WTC11 (cell line): ENCODE results near the gene TAS2R41. TPM values are rescaled to one million over a fixed set of nuclear protein-coding genes. Genes with fewer than 3 reads are reported as not detected.

Experiments
- ATAC-seq: fragments of 200-7000 bp; cut with Tn5 transposase; 2 replicates; pipeline ENCODE4 v1.10.0; 2021; ENCODE audit warnings: mild to moderate bottlenecking, moderate library complexity
- CTCF ChIA-PET: fragments of 300-600 bp; sonication (Branson Sonifier 250); formaldehyde crosslinking; loops from one replicate; lab custom pipeline; 2021; ENCODE audit warnings: antibody characterized with exemption; lab: Charles Lee
- POLR2A ChIA-PET: fragments of 350-600 bp; sonication (Branson Sonifier 250); formaldehyde crosslinking; loops from one replicate; lab custom pipeline; 2021; ENCODE audit warnings: antibody characterized with exemption; lab: Charles Lee
- DNase-seq: peaks from one replicate; pipeline ENCODE4 v3.0.0; 2021; ENCODE audit warnings: low spot score
- H3K27ac Mint-ChIP-seq: 2 replicates; pipeline ENCODE4 v1.8.0; 2021; ENCODE audit warnings: mixed read lengths
- H3K27me3 Mint-ChIP-seq: 2 replicates; pipeline ENCODE4 v1.8.0; 2021; ENCODE audit warnings: low read depth, mild to moderate bottlenecking, moderate library complexity, mixed read lengths
- H3K36me3 Mint-ChIP-seq: 2 replicates; pipeline ENCODE4 v1.8.0; 2021; ENCODE audit warnings: mixed read lengths
- H3K4me1 Mint-ChIP-seq: 2 replicates; pipeline ENCODE4 v1.8.0; 2022; ENCODE audit warnings: mixed read lengths
- H3K4me3 Mint-ChIP-seq: 2 replicates; pipeline ENCODE4 v1.8.0; 2021; ENCODE audit warnings: mild to moderate bottlenecking, moderate library complexity, mixed read lengths
- H3K9me3 Mint-ChIP-seq: 2 replicates; pipeline ENCODE4 v1.8.0; 2021; ENCODE audit warnings: mixed read lengths
- ATF2 ChIP-seq: sonication (generic); formaldehyde crosslinking; IDR thresholded peaks from 2 replicates; pipeline ENCODE4 v1.8.1; 2022; ENCODE audit warnings: low read depth, missing genetic modification reagents, borderline replicate concordance
- CREB1 ChIP-seq: sonication (generic); formaldehyde crosslinking; IDR thresholded peaks from 2 replicates; pipeline ENCODE4 v1.8.0; 2023; ENCODE audit warnings: mild to moderate bottlenecking, missing genetic modification reagents
- CREM ChIP-seq: sonication (generic); formaldehyde crosslinking; IDR thresholded peaks from 2 replicates; pipeline ENCODE4 v1.8.1; 2022; ENCODE audit warnings: mild to moderate bottlenecking, missing genetic modification reagents, moderate library complexity
- E2F4 ChIP-seq: sonication (generic); formaldehyde crosslinking; IDR thresholded peaks from 2 replicates; pipeline ENCODE4 v1.8.1; 2022; ENCODE audit warnings: low read depth, mild to moderate bottlenecking, moderate library complexity, missing genetic modification reagents, borderline replicate concordance
- E2F5 ChIP-seq: sonication (generic); formaldehyde crosslinking; IDR thresholded peaks from 2 replicates; pipeline ENCODE4 v1.8.1; 2022; ENCODE audit warnings: mild to moderate bottlenecking, moderate library complexity, missing genetic modification reagents
- SOX15 ChIP-seq: fragments of 250-450 bp; sonication (Bioruptor Pico); IDR thresholded peaks from 2 replicates; pipeline ENCODE4 v1.9.0; 2021; ENCODE audit warnings: mild to moderate bottlenecking
- TCF7 ChIP-seq: sonication (generic); formaldehyde crosslinking; IDR thresholded peaks from 2 replicates; pipeline ENCODE4 v1.8.0; 2022; ENCODE audit warnings: mild to moderate bottlenecking, low read depth, missing genetic modification reagents, moderate library complexity
- TP53 ChIP-seq: sonication (generic); formaldehyde crosslinking; IDR thresholded peaks from 2 replicates; pipeline ENCODE4 v1.8.1; 2023; ENCODE audit warnings: mild to moderate bottlenecking, missing genetic modification reagents
- ZBTB43 ChIP-seq: sonication (generic); formaldehyde crosslinking; IDR thresholded peaks from 2 replicates; pipeline ENCODE4 v1.8.1; 2023; ENCODE audit warnings: mild to moderate bottlenecking, missing genetic modification reagents
- ZMAT4 ChIP-seq: fragments of 250-450 bp; sonication (Bioruptor Pico); IDR thresholded peaks from 2 replicates; pipeline ENCODE4 v1.9.0; 2021; ENCODE audit warnings: mild to moderate bottlenecking
- ZNF232 ChIP-seq: sonication (generic); formaldehyde crosslinking; IDR thresholded peaks from 2 replicates; pipeline ENCODE4 v1.8.0; 2022; ENCODE audit warnings: mild to moderate bottlenecking, missing genetic modification reagents
- ZNF263 ChIP-seq: sonication (generic); formaldehyde crosslinking; IDR thresholded peaks from 2 replicates; pipeline ENCODE4 v1.8.1; 2022; ENCODE audit warnings: low read depth, mild to moderate bottlenecking, moderate library complexity, missing genetic modification reagents
- ZNF317 ChIP-seq: sonication (generic); formaldehyde crosslinking; IDR thresholded peaks from 2 replicates; pipeline ENCODE4 v1.8.1; 2023; ENCODE audit warnings: low read depth, mild to moderate bottlenecking, moderate library complexity, missing genetic modification reagents, borderline replicate concordance
- total RNA-seq: library from RNA; stranded (reverse); gene quantifications from 3 replicates; pipeline ENCODE4 v1.2.3, GENCODE V29; 2021
- TF ChIP-seq, protein P1 (sequence below): sonication (generic); formaldehyde crosslinking; IDR thresholded peaks from 2 replicates; pipeline ENCODE4 v1.8.0; 2022; ENCODE audit warnings: mild to moderate bottlenecking, missing genetic modification reagents
- TF ChIP-seq, protein P2 (sequence below): fragments of 250-450 bp; sonication (Bioruptor Pico); IDR thresholded peaks from 2 replicates; pipeline ENCODE4 v1.9.0; 2021; ENCODE audit warnings: moderate library complexity, mild to moderate bottlenecking, inconsistent platforms, borderline replicate concordance
- TF ChIP-seq, protein P3 (sequence below): sonication (generic); formaldehyde crosslinking; conservative IDR thresholded peaks from 2 replicates; pipeline ENCODE4 v1.8.1; 2023; ENCODE audit warnings: mild to moderate bottlenecking, low read depth, missing genetic modification reagents, moderate library complexity
- TF ChIP-seq, protein P4 (sequence below): sonication (generic); formaldehyde crosslinking; IDR thresholded peaks from 2 replicates; pipeline ENCODE4 v1.8.0; 2023; ENCODE audit warnings: missing genetic modification reagents
- TF ChIP-seq, protein P5 (sequence below): sonication (generic); formaldehyde crosslinking; IDR thresholded peaks from 2 replicates; pipeline ENCODE4 v1.8.1; 2022; ENCODE audit warnings: missing genetic modification reagents, borderline replicate concordance
- TF ChIP-seq, protein P6 (sequence below): fragments of 200-600 bp; IDR thresholded peaks from 2 replicates; pipeline ENCODE4 v1.8.0; 2022; ENCODE audit warnings: antibody characterized with exemption

The TAS2R41 gene
- total RNA-seq, 1 experiment from 2014 or later: 0.31 TPM

DNA sequence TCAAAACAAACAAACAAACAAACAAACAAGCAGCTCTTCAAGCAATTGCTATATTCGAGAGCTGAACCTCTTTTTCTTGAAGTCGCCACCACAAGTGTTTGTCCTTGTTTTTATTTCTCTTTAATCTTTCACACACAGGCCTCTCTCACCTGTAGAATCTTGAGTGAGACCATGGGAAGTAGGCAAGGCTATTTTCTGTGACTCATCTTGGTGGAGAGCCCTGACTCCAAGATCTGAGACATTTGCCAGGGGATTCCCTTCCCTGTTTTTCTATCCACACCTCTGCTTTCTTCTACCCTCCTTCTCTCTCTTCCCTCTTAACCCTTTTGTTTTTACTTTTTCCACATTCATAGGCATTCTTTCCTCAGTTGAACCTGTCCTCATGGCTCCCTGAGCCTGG lies 42.4 kb upstream of the TAS2R41 start (continued):
- TF ChIP-seq, protein P1, sequence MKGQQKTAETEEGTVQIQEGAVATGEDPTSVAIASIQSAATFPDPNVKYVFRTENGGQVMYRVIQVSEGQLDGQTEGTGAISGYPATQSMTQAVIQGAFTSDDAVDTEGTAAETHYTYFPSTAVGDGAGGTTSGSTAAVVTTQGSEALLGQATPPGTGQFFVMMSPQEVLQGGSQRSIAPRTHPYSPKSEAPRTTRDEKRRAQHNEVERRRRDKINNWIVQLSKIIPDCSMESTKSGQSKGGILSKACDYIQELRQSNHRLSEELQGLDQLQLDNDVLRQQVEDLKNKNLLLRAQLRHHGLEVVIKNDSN (CRISPR knock-in tag): no peak
- no peak for TF ChIP-seq ZMAT4 (CRISPR knock-in tag)
- TF ChIP-seq TP53 (CRISPR knock-in tag): no peak
- TF ChIP-seq, protein P2, sequence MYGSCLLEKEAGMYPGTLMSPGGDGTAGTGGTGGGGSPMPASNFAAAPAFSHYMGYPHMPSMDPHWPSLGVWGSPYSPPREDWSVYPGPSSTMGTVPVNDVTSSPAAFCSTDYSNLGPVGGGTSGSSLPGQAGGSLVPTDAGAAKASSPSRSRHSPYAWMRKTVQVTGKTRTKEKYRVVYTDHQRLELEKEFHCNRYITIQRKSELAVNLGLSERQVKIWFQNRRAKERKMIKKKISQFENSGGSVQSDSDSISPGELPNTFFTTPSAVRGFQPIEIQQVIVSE (CRISPR knock-in tag): no peak
- TF ChIP-seq CREM (CRISPR knock-in tag): no peak
- TF ChIP-seq E2F5 (CRISPR knock-in tag): no peak
- no peak for TF ChIP-seq ZNF317 (CRISPR knock-in tag)
- no peak for TF ChIP-seq SOX15 (CRISPR knock-in tag)

DNA sequence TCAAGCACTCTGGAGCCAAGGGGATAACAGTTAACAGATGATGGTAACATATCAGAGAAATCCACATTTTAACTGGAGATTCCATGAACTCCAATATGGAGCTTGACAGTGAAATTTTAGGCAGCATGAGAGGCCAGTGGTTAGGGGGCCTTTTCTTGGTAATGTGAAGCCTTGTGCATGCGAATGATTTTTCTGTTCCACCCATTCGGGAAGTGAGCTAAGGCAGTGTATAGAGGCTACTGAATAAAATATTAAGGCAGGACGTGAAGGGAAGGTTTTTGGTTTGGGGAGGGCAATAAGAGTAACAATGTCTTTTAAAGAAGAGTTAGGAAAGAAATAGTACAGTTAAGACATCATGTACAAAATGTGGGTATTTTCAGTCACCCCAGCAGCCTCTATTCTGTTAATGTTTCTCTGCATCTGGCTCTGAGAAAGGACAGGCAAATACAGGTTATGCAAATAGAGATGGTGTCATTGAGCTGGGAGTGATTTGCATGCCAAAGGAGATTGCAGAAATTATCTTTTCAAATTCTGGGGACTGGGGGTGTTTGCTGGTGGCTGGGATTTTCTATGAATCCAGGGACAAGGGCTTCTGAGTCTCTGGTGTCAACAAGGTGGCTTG lies 41.2 kb upstream of the TAS2R41 start:
- Mint-ChIP-seq H3K36me3 (no peaks in the 10 kb centered on the region; the same call in 1 of the 2 replicates), H3K27me3 (no peaks in the 10 kb centered on the region; the same call in 1 of the 2 replicates), H3K9me3 (peaks cover 3% of the 10 kb centered on the region; the same call in 1 of the 2 replicates), H3K4me1 (peaks cover 22% of the 10 kb centered on the region), H3K27ac (peak overlapping the region; percentile 11; the same call in 1 of the 2 replicates), H3K4me3 (0 out of 2 replicates have a peak overlapping the region, but pooled peaks have one; percentile 7)
- ATAC-seq: 0 out of 2 replicates have a peak, but pooled peaks have one; percentile 30
- POLR2A ChIA-PET: no interaction called here
- TF ChIP-seq, protein P3, sequence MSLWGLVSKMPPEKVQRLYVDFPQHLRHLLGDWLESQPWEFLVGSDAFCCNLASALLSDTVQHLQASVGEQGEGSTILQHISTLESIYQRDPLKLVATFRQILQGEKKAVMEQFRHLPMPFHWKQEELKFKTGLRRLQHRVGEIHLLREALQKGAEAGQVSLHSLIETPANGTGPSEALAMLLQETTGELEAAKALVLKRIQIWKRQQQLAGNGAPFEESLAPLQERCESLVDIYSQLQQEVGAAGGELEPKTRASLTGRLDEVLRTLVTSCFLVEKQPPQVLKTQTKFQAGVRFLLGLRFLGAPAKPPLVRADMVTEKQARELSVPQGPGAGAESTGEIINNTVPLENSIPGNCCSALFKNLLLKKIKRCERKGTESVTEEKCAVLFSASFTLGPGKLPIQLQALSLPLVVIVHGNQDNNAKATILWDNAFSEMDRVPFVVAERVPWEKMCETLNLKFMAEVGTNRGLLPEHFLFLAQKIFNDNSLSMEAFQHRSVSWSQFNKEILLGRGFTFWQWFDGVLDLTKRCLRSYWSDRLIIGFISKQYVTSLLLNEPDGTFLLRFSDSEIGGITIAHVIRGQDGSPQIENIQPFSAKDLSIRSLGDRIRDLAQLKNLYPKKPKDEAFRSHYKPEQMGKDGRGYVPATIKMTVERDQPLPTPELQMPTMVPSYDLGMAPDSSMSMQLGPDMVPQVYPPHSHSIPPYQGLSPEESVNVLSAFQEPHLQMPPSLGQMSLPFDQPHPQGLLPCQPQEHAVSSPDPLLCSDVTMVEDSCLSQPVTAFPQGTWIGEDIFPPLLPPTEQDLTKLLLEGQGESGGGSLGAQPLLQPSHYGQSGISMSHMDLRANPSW (CRISPR knock-in tag): no peak
- TF ChIP-seq ZNF232: no peak
- TF ChIP-seq E2F4 (CRISPR knock-in tag): no peak
- TF ChIP-seq, protein P4, sequence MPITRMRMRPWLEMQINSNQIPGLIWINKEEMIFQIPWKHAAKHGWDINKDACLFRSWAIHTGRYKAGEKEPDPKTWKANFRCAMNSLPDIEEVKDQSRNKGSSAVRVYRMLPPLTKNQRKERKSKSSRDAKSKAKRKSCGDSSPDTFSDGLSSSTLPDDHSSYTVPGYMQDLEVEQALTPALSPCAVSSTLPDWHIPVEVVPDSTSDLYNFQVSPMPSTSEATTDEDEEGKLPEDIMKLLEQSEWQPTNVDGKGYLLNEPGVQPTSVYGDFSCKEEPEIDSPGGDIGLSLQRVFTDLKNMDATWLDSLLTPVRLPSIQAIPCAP (CRISPR knock-in tag): no peak
- TF ChIP-seq ZNF263 (CRISPR knock-in tag): no peak
- TF ChIP-seq ATF2 (CRISPR knock-in tag): no peak
- TF ChIP-seq, protein P5, sequence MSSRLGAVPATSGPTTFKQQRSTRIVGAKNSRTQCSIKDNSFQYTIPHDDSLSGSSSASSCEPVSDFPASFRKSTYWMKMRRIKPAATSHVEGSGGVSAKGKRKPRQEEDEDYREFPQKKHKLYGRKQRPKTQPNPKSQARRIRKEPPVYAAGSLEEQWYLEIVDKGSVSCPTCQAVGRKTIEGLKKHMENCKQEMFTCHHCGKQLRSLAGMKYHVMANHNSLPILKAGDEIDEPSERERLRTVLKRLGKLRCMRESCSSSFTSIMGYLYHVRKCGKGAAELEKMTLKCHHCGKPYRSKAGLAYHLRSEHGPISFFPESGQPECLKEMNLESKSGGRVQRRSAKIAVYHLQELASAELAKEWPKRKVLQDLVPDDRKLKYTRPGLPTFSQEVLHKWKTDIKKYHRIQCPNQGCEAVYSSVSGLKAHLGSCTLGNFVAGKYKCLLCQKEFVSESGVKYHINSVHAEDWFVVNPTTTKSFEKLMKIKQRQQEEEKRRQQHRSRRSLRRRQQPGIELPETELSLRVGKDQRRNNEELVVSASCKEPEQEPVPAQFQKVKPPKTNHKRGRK (CRISPR knock-in tag): no peak
- TF ChIP-seq, protein P1 (CRISPR knock-in tag): no peak
- TF ChIP-seq SOX15 (CRISPR knock-in tag): no peak
- TF ChIP-seq TCF7 (CRISPR knock-in tag): no peak
- no peak for TF ChIP-seq CREB1
- TF ChIP-seq ZBTB43: no peak
- TF ChIP-seq, protein P6, sequence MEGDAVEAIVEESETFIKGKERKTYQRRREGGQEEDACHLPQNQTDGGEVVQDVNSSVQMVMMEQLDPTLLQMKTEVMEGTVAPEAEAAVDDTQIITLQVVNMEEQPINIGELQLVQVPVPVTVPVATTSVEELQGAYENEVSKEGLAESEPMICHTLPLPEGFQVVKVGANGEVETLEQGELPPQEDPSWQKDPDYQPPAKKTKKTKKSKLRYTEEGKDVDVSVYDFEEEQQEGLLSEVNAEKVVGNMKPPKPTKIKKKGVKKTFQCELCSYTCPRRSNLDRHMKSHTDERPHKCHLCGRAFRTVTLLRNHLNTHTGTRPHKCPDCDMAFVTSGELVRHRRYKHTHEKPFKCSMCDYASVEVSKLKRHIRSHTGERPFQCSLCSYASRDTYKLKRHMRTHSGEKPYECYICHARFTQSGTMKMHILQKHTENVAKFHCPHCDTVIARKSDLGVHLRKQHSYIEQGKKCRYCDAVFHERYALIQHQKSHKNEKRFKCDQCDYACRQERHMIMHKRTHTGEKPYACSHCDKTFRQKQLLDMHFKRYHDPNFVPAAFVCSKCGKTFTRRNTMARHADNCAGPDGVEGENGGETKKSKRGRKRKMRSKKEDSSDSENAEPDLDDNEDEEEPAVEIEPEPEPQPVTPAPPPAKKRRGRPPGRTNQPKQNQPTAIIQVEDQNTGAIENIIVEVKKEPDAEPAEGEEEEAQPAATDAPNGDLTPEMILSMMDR: no peak
- CTCF ChIA-PET: interaction anchor here (0.6 to 0.9 kb wide), 2 partner anchors 19 to 56 kb away, joined by 3 read pairs; no protein-coding TSS in a partner anchor
- no peak for DNase-seq
